Uterus (tissue), 4 donors: ENCODE results near the gene PHC2. TPM values are rescaled to one million over a fixed set of nuclear protein-coding genes. Genes with fewer than 3 reads are reported as not detected.

Experiments used
- DNase-seq, 2 donors: peaks; one replicate each; pipeline ENCODE4 v3.0.0-alpha.2; 2019 to 2020
- H3K27ac ChIP-seq, 2 donors: fragments of 200-600 bp; sonication (generic); 1 replicate in 1 of 2; 2 replicates in 1 of 2; pipeline ENCODE4 v1.5.1; 2016 to 2018
- H3K27me3 ChIP-seq, 2 donors: fragments of 200-600 bp; sonication (generic); one replicate each; pipeline ENCODE4 v1.5.1; 2018 to 2019; ENCODE audit warnings: control low read depth in 1 of 2
- H3K36me3 ChIP-seq, 2 donors: fragments of 200-600 bp; sonication (generic); one replicate each; pipeline ENCODE4 v1.5.1; 2019; ENCODE audit warnings: control low read depth in 1 of 2
- H3K4me1 ChIP-seq, 2 donors: fragments of 200-600 bp; sonication (generic); one replicate each; pipeline ENCODE4 v1.5.1; 2018 to 2019; ENCODE audit warnings: control low read depth in 1 of 2
- H3K4me3 ChIP-seq, 2 donors: fragments of 200-600 bp; sonication (generic); 1 replicate in 1 of 2; 2 replicates in 1 of 2; pipeline ENCODE4 v1.5.1; 2018 to 2019; ENCODE audit warnings: mild to moderate bottlenecking in 1 of 2
- H3K9me3 ChIP-seq, 2 donors: fragments of 200-600 bp; sonication (generic); one replicate each; pipeline ENCODE4 v1.5.1; 2019; ENCODE audit warnings: control low read depth in 1 of 2
- POLR2A ChIP-seq, 2 donors: fragments of 450-650 bp; IDR thresholded peaks; one replicate each; pipeline ENCODE4 v1.6.1; 2016; ENCODE audit warnings: antibody characterized with exemption in 2 of 2, mild to moderate bottlenecking in 1 of 2, moderate library complexity in 1 of 2
- intact Hi-C: fragments of 100-400 bp; cut with DNase I; formaldehyde crosslinking; loops from one replicate; pipeline ENCODE4 v1.15.1; 2023; ENCODE audit warnings: low total_unique reads
- total RNA-seq, 4 donors: library from RNA; depleted of rRNA in 3 of 4; stranded (reverse); fragments of >200 nt in 3 of 4; gene quantifications; one replicate each; pipeline versions ENCODE4 v1.1.0 to v1.2.4, GENCODE V29; 2014 to 2023
- TF ChIP-seq, protein P1 (sequence below), 4 experiments: fragments of 200-600 bp in 2 of 4; fragments of 450-650 bp in 2 of 4; sonication (generic) in 2 of 4; IDR thresholded peaks; one replicate each; pipeline ENCODE4 v1.5.1; 2016 to 2019; ENCODE audit warnings: antibody characterized with exemption in 4 of 4, mild to moderate bottlenecking in 2 of 4, moderate library complexity in 1 of 4
- donor health status: DM: yes; HTN: yes; CAD: no.

PHC2 gene
- total RNA-seq, 4 donors from 2014 or later = 51.5 to 203 (median 102) TPM

DNA sequence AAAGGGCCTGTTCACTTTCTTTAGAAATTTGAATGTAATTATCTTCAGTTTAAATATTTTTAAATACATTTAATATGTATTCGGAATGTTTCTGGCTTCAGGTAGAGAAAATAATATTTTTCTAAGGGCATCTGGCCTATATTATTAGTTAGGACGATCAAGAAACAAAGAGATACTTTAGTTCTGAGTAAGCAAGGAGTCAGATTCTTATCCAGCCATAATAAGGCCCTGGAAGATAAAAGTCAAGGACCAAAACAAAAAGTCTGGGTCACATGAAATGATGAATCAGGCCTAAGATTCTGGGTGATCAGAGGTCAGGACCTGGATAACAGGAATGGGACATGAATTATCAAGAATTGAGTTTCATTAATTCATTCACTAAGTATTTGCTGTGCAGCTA is 6.3 kb downstream of the PHC2 start:
- intact Hi-C loops = no loop called here
- TF ChIP-seq POLR2A (IDR thresholded peaks at IDR 0.05) = no peak
- TF ChIP-seq, protein P1, sequence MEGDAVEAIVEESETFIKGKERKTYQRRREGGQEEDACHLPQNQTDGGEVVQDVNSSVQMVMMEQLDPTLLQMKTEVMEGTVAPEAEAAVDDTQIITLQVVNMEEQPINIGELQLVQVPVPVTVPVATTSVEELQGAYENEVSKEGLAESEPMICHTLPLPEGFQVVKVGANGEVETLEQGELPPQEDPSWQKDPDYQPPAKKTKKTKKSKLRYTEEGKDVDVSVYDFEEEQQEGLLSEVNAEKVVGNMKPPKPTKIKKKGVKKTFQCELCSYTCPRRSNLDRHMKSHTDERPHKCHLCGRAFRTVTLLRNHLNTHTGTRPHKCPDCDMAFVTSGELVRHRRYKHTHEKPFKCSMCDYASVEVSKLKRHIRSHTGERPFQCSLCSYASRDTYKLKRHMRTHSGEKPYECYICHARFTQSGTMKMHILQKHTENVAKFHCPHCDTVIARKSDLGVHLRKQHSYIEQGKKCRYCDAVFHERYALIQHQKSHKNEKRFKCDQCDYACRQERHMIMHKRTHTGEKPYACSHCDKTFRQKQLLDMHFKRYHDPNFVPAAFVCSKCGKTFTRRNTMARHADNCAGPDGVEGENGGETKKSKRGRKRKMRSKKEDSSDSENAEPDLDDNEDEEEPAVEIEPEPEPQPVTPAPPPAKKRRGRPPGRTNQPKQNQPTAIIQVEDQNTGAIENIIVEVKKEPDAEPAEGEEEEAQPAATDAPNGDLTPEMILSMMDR (IDR thresholded peaks at IDR 0.05) = no peak
- Histone ChIP-seq H3K9me3 (no peaks in the 10 kb centered on the region), H3K4me3 (no peak overlapping the region), H3K27ac (no peak overlapping the region), H3K27me3 (no peaks in the 10 kb centered on the region), H3K36me3 (no peaks in the 10 kb centered on the region), H3K4me1 (peaks cover 0 to 4% of the 10 kb centered on the region in 2 donors)
- no peak for DNase-seq

- H3K27me3 ChIP-seq = no peaks in the 10 kb centered on the region
- H3K27ac ChIP-seq = no peak overlapping the region
- peaks cover 0 to under 1% of the 10 kb centered on the region in 2 donors for H3K9me3 ChIP-seq
- no peak for DNase-seq
- TF ChIP-seq POLR2A (IDR thresholded peaks at IDR 0.05) = no peak
- TF ChIP-seq, protein P1 (IDR thresholded peaks at IDR 0.05) = no peak
- no peaks in the 10 kb centered on the region for H3K36me3 ChIP-seq
- H3K4me3 ChIP-seq = no peak overlapping the region
- peaks cover 0 to under 1% of the 10 kb centered on the region in 2 donors for H3K4me1 ChIP-seq
- intact Hi-C loops = no loop called here
Measured at GRCh38 chr1:33424205-33424604, 6.7 kb downstream of the PHC2 start.

DNA sequence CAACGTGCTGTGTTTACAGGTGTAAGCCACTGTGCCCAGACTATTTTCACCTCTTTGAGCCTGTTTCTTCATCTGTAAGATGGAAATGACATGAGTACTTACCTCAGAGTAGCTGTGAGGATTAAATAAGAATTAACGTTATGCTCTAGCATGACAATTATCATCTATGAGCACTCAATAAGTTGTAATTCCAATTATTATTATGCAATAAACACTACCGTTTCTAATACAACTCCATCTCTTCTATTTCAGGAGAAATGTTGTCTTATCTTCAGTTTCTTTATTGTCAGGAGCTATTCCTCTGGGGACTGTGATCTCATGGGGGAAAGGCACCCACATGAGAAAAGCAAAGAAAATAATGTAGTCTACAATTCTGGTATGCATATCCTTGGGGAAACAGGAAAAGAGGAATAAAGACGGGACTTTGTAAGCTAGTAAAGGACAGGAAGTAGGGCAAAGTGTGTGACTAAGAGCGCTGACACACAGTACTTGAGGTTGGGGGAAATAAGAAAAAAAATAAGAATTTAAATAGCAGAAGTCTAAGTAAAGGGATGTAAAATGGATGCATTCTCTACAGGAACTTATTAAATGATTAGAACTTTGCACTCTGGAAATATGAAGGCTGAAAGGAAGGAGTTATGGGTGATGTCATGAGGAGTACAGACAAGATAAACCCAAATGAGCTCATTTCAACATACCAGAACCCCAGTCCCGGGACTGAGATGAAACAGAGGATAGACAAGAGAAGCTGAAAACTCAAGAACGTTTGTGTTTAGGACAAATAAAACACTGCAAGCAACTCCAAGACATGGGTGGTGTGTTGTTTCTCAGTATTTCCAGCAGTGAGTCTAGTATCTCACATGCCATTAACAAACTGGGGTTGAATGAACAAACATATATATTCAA is 9.8 kb downstream of the PHC2 start:
- DNase-seq = no peak
- no peak overlapping the region for H3K27ac ChIP-seq
- intact Hi-C loops = no loop called here
- TF ChIP-seq, protein P1 (IDR thresholded peaks at IDR 0.05) = no peak
- TF ChIP-seq POLR2A (IDR thresholded peaks at IDR 0.05) = no peak
- H3K4me3 ChIP-seq = no peak overlapping the region
- H3K27me3 ChIP-seq = no peaks in the 10 kb centered on the region
- H3K4me1 ChIP-seq = no peaks in the 10 kb centered on the region
- peaks cover 0 to 4% of the 10 kb centered on the region in 2 donors for H3K9me3 ChIP-seq
- H3K36me3 ChIP-seq = no peaks in the 10 kb centered on the region

DNA sequence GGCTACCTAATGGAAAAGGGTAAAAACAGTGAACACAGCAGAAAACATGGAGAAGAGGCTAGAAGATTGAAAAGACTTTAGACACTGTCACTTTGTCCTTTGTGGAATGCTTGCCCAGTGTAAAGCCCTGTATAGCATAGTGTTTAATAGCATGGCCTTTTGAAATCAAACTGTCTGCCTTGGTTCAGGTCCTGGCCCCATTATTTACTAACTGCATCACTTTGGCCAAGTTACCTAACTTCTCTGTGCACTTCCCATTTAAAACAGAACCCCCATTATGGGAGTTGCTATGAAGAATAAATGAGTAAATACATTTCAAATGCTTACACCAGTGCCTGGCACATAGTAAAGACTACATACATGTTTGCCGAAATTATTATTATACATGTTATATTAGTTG is 12.1 kb downstream of the PHC2 start:
- no peaks in the 10 kb centered on the region for H3K27me3 ChIP-seq
- H3K4me1 ChIP-seq = no peaks in the 10 kb centered on the region
- H3K36me3 ChIP-seq = no peaks in the 10 kb centered on the region
- H3K9me3 ChIP-seq = peaks cover 0 to 4% of the 10 kb centered on the region in 2 donors
- no peak for TF ChIP-seq POLR2A (IDR thresholded peaks at IDR 0.05)
- TF ChIP-seq, protein P1 (IDR thresholded peaks at IDR 0.05) = no peak
- no peak overlapping the region for H3K4me3 ChIP-seq
- intact Hi-C loops = no loop called here
- no peak for DNase-seq
- no peak overlapping the region for H3K27ac ChIP-seq

- no peaks in the 10 kb centered on the region for H3K27me3 ChIP-seq
- TF ChIP-seq POLR2A (IDR thresholded peaks at IDR 0.05) = no peak
- TF ChIP-seq, protein P1 (IDR thresholded peaks at IDR 0.05) = no peak
- no peak overlapping the region for H3K27ac ChIP-seq
- no peaks in the 10 kb centered on the region for H3K4me1 ChIP-seq
- DNase-seq = no peak
- intact Hi-C loops = no loop called here
- H3K9me3 ChIP-seq = peaks cover 0 to 4% of the 10 kb centered on the region in 2 donors
- no peak overlapping the region for H3K4me3 ChIP-seq
- H3K36me3 ChIP-seq = no peaks in the 10 kb centered on the region
Measured at GRCh38 chr1:33414879-33415278, 16.0 kb downstream of the PHC2 start.
